ENCODE measurements around the gene ZNF709.

Gene ZNF709

DNA sequence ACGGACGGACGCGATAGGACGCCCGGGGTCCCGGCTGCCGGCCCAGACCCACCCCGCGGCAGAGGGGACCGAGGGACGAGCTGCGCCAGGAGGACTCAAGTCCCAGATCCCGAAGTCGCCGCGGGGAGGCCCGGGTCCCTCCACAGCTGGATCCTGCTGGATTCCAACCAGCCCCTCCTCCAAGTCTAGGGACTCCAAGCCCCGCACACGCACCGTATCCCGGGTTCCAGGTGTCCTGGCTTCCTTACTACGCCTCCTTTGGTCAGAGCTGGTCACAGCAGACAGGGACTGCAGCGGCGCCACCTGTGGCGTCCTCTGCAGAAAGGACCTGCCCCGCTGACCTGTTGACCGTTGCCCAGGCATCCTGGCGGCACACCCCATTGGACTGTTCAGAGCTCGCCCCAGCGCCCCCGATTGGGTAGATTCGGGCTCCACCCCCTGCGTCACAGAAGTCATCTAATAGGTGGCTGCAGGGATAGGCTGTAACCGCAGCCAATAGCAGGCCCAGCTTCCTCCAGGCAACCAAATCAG is 29.0 kb upstream of the ZNF709 start:
- Histone ChIP-seq H2AFZ (ENCODE audit: low read depth, low read length) (no peak overlapping the region), H3K4me2 (ENCODE audit: low read length) (no peak overlapping the region), H3K36me3 (replicated peaks; ENCODE audit: low read depth, low read length) (peaks cover 22% of the 10 kb centered on the region), H3K9ac (ENCODE audit: low read length) (no peak overlapping the region), H4K20me1 (ENCODE audit: insufficient read depth, low read length) (no peaks in the 10 kb centered on the region), H3K4me3 (ENCODE audit: low read length) (no peak overlapping the region), H3K9me3 (ENCODE audit: insufficient read depth, low read length) (peaks cover 18% of the 10 kb centered on the region; the same call in 1 of the 2 replicates), H3K4me1 (ENCODE audit: low read length) (no peaks in the 10 kb centered on the region), H3K27ac (ENCODE audit: low read length) (no peak overlapping the region), H3K27me3 (ENCODE audit: low read depth, low read length) (no peaks in the 10 kb centered on the region), H3K79me2 (ENCODE audit: low read length) (no peaks in the 10 kb centered on the region)
- TF ChIP-seq, protein P1, sequence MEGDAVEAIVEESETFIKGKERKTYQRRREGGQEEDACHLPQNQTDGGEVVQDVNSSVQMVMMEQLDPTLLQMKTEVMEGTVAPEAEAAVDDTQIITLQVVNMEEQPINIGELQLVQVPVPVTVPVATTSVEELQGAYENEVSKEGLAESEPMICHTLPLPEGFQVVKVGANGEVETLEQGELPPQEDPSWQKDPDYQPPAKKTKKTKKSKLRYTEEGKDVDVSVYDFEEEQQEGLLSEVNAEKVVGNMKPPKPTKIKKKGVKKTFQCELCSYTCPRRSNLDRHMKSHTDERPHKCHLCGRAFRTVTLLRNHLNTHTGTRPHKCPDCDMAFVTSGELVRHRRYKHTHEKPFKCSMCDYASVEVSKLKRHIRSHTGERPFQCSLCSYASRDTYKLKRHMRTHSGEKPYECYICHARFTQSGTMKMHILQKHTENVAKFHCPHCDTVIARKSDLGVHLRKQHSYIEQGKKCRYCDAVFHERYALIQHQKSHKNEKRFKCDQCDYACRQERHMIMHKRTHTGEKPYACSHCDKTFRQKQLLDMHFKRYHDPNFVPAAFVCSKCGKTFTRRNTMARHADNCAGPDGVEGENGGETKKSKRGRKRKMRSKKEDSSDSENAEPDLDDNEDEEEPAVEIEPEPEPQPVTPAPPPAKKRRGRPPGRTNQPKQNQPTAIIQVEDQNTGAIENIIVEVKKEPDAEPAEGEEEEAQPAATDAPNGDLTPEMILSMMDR (IDR thresholded peaks at IDR 0.05; ENCODE audit: low read depth, low read length): no peak
- TF ChIP-seq EZH2phosphoT487 (IDR thresholded peaks at IDR 0.05; ENCODE audit: low read depth): no peak

DNA sequence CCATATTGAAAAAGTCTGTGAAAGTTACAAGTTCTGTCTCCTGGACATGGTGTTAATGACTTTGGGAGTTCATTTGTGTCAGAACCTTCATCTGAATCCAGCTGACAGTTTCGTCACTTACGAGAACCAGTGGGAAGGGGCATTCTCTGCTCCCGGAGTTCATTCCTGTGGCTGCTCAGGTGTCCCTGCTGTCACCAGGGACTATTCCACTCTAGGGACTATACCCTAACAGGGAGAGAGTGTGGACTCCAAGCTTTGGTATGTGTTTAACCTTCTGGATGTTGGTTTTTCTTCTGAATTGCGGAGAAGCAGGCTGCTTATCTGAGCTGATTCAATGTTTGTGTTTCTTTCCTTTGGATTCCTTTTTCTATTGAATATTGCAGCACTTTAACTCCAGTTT is 12.4 kb upstream of the ZNF709 start:
- Histone ChIP-seq H3K79me2 (ENCODE audit: low read length) (no peaks in the 10 kb centered on the region), H3K27ac (ENCODE audit: low read length) (no peak overlapping the region), H3K9me3 (ENCODE audit: insufficient read depth, low read length) (0 out of 2 replicates have a peak, but pooled peaks cover 3% of the 10 kb centered on the region), H2AFZ (ENCODE audit: low read depth, low read length) (no peak overlapping the region), H3K36me3 (replicated peaks; ENCODE audit: low read depth, low read length) (no peaks in the 10 kb centered on the region), H3K9ac (ENCODE audit: low read length) (no peak overlapping the region), H3K4me1 (ENCODE audit: low read length) (peaks cover 3% of the 10 kb centered on the region; the same call in 1 of the 2 replicates), H3K4me3 (ENCODE audit: low read length) (no peak overlapping the region), H4K20me1 (ENCODE audit: insufficient read depth, low read length) (no peaks in the 10 kb centered on the region), H3K27me3 (ENCODE audit: low read depth, low read length) (no peaks in the 10 kb centered on the region), H3K4me2 (ENCODE audit: low read length) (no peak overlapping the region)
- no peak for TF ChIP-seq EZH2phosphoT487 (IDR thresholded peaks at IDR 0.05; ENCODE audit: low read depth)
- TF ChIP-seq, protein P1 (IDR thresholded peaks at IDR 0.05; ENCODE audit: low read depth, low read length): no peak

DNA sequence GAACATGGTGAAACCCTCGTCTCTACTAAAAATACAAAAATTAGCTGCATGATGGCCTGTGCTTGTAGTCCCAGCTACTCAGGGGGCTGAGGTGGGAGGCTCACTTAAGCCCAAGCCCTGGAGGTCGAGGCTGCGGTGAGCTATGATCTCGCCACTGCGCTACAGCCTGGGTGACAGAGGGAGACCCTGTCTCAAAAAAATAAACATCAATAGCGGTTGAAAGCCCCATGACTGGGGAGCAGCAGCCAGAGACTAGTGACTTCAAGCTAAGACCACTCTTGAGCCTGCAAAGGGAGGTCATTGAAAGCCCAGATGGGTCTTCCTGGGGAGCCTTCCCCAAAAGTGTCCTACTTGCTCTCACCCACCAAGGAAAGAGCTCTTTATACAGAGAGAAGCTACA is 11.9 kb upstream of the ZNF709 start:
- Histone ChIP-seq H3K4me1 (ENCODE audit: low read length) (peaks cover 3% of the 10 kb centered on the region; the same call in 1 of the 2 replicates), H4K20me1 (ENCODE audit: insufficient read depth, low read length) (no peaks in the 10 kb centered on the region), H3K27me3 (ENCODE audit: low read depth, low read length) (no peaks in the 10 kb centered on the region), H3K79me2 (ENCODE audit: low read length) (no peaks in the 10 kb centered on the region), H3K4me3 (ENCODE audit: low read length) (no peak overlapping the region), H3K9me3 (ENCODE audit: insufficient read depth, low read length) (0 out of 2 replicates have a peak, but pooled peaks cover 3% of the 10 kb centered on the region), H3K9ac (ENCODE audit: low read length) (no peak overlapping the region), H2AFZ (ENCODE audit: low read depth, low read length) (no peak overlapping the region), H3K27ac (ENCODE audit: low read length) (no peak overlapping the region), H3K36me3 (replicated peaks; ENCODE audit: low read depth, low read length) (no peaks in the 10 kb centered on the region), H3K4me2 (ENCODE audit: low read length) (no peak overlapping the region)
- TF ChIP-seq, protein P1 (IDR thresholded peaks at IDR 0.05; ENCODE audit: low read depth, low read length): no peak
- no peak for TF ChIP-seq EZH2phosphoT487 (IDR thresholded peaks at IDR 0.05; ENCODE audit: low read depth)

DNA sequence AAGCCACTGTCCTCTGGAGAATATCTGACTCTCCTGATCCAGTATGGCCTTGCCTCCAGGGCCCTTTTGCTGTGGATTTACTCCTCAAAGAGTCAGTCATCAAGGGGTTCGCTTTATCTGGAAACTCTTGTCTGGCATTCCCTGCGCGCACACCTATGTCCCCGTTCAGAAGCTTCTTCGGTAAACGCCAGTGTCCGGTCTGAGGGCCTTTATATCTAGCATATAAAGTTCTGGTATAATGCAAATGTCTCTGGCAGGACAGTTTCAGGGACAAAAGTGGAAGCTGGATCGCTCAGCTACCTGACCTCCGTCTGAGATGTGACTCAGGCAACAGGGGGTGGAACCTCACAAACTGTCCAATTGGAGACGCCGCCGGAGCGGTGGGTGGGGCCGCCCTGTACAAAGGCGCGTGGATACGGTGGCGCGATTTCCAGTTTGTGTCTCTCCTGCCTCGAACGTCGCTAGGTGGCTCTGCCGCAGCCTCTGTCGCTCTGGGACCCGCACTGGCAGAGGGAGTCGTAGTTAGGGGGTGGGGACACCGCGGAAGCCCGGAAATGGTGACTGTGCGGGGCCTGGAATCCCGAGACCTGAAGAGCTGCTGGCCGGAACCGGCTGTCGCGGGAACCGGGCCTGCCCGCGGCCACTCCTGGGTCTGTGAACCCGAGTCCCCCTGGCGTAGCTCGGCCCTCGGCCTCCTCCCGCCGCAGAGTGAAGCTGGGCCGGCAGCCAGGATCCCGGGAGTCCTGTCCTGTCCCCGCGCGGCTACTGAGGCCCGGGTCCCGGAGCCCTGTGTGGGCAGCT is 10.6 kb upstream of the ZNF709 start:
- Histone ChIP-seq H3K9ac (ENCODE audit: low read length) (peak overlapping the region; percentile 88), H3K4me2 (ENCODE audit: low read length) (peak overlapping the region; percentile 81)
- TF ChIP-seq, protein P1 (IDR thresholded peaks at IDR 0.05; ENCODE audit: low read depth, low read length): peak; percentile 73
- TF ChIP-seq EZH2phosphoT487 (IDR thresholded peaks at IDR 0.05; ENCODE audit: low read depth): no peak

More for the DNA sequence above, 10.6 kb upstream of the ZNF709 start:
- Histone ChIP-seq H3K79me2 (ENCODE audit: low read length) (no peaks in the 10 kb centered on the region), H3K36me3 (replicated peaks; ENCODE audit: low read depth, low read length) (no peaks in the 10 kb centered on the region), H4K20me1 (ENCODE audit: insufficient read depth, low read length) (no peaks in the 10 kb centered on the region), H2AFZ (ENCODE audit: low read depth, low read length) (peak overlapping the region; percentile 95), H3K9me3 (ENCODE audit: insufficient read depth, low read length) (0 out of 2 replicates have a peak, but pooled peaks cover 3% of the 10 kb centered on the region), H3K4me1 (ENCODE audit: low read length) (peaks cover 3% of the 10 kb centered on the region; the same call in 1 of the 2 replicates), H3K27me3 (ENCODE audit: low read depth, low read length) (no peaks in the 10 kb centered on the region), H3K4me3 (ENCODE audit: low read length) (peak overlapping the region; percentile 83), H3K27ac (ENCODE audit: low read length) (peak overlapping the region; percentile 53)
